CD4-positive, CD25-positive, alpha-beta regulatory T cell (primary cell): ENCODE measurements around the gene KDM4B. TPM values are rescaled to one million over a fixed set of nuclear protein-coding genes. Genes with fewer than 3 reads are reported as not detected.
A peak's percentile ranks its signal among the peaks of the same experiment; 100 is the strongest.

ENCODE experiments used
- ATAC-seq, 2 donors: fragments of 150-1000 bp; cut with Tn5 transposase; one replicate each; pipeline ENCODE4 v1.10.0; 2021; ENCODE audit warnings: low read depth in 2 of 2, moderate number of reproducible peaks in 2 of 2, moderate library complexity in 1 of 2
- DNase-seq, 3 donors: peaks; one replicate each; pipeline versions ENCODE4 v3.0.0 to v3.0.0-alpha.2; 2012 to 2022; ENCODE audit warnings: mixed read lengths in 1 of 3
- H3K27ac ChIP-seq: one replicate; pipeline ENCODE4 v1.7.0; 2013; ENCODE audit warnings: mild to moderate bottlenecking, low read length; ENCODE audit not compliant: insufficient read depth, poor library complexity, severe bottlenecking
- H3K27me3 ChIP-seq: one replicate; pipeline ENCODE4 v1.7.0; 2013; ENCODE audit warnings: low read length; ENCODE audit not compliant: control insufficient read depth, insufficient read depth
- H3K36me3 ChIP-seq: one replicate; pipeline ENCODE4 v1.7.0; 2013; ENCODE audit warnings: mild to moderate bottlenecking, low read length, moderate library complexity; ENCODE audit not compliant: control insufficient read depth, insufficient read depth
- H3K4me1 ChIP-seq: 2 replicates; pipeline ENCODE4 v1.7.0; 2013; ENCODE audit warnings: mild to moderate bottlenecking, low read length; ENCODE audit not compliant: insufficient read depth, control insufficient read depth, poor library complexity, severe bottlenecking
- H3K4me3 ChIP-seq: one replicate; pipeline ENCODE4 v1.7.0; 2013; ENCODE audit warnings: low read depth, mild to moderate bottlenecking, low read length, moderate library complexity
- H3K9me3 ChIP-seq, 2 experiments: 1 replicate in 1 of 2; 2 replicates in 1 of 2; pipeline ENCODE4 v1.7.0; 2013; ENCODE audit warnings: low read length in 2 of 2, mild to moderate bottlenecking in 1 of 2, moderate library complexity in 1 of 2; ENCODE audit not compliant: control insufficient read depth in 2 of 2
- H3K27ac Mint-ChIP-seq, 3 donors: one replicate each; pipeline ENCODE4 v1.8.0; 2020 to 2022; ENCODE audit warnings: mild to moderate bottlenecking in 3 of 3, mixed read lengths in 3 of 3, moderate library complexity in 2 of 3
- H3K27me3 Mint-ChIP-seq: one replicate; pipeline ENCODE4 v1.8.0; 2022; ENCODE audit warnings: mild to moderate bottlenecking, mixed read lengths
- H3K36me3 Mint-ChIP-seq: one replicate; pipeline ENCODE4 v1.8.0; 2020; ENCODE audit warnings: mixed read lengths
- H3K4me1 Mint-ChIP-seq, 4 donors: one replicate each; pipeline ENCODE4 v1.8.0; 2020 to 2022; ENCODE audit warnings: mixed read lengths in 4 of 4, mild to moderate bottlenecking in 1 of 4
- H3K4me3 Mint-ChIP-seq, 4 donors: one replicate each; pipeline ENCODE4 v1.8.0; 2020 to 2022; ENCODE audit warnings: mild to moderate bottlenecking in 4 of 4, mixed read lengths in 4 of 4, moderate library complexity in 3 of 4
- H3K9me3 Mint-ChIP-seq, 7 donors: one replicate each; pipeline ENCODE4 v1.8.0; 2020 to 2022; ENCODE audit warnings: mixed read lengths in 7 of 7, mild to moderate bottlenecking in 3 of 7, moderate library complexity in 2 of 7
- polyA plus RNA-seq, 4 donors: library from polyadenylated mRNA; unstranded; fragments of 300-500 nt; fragmentation: Illumina TruSeq; gene quantifications; one replicate each; pipeline ENCODE4 v1.2.3, GENCODE V29; 2021
- total RNA-seq: library from RNA; stranded (reverse); gene quantifications from one replicate; pipeline ENCODE4 v1.2.3, GENCODE V29; 2022

Gene KDM4B
- total and polyA plus RNA-seq, 5 donors from 2014 or later, result 6.3 to 70.0 (median 8.6) TPM

DNA sequence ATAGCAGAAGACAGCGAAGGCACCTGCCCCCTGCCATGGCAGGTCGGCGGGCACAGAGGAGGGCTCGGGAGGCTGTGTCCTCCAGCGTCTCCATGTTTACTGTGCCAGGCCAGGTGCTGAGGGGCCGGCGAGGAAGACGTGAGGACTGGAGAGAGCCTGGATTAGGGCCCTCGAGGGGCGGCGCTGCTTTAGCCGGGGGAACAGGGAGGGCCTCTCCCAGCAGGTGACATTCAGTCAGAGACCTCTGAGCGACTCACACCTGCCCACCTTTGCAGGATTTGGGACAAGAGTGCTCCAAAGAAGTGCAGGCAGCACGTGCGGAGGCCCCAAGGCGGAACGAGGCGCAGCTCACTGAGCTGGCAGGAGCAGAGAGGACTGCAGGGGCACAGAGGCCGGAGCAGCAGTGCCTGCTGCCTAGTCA is 17.6 kb downstream of the KDM4B start:
- Mint-ChIP-seq H3K4me3 (no peak overlapping the region), H3K4me1 (peaks cover 0 to 22% (median 15%) of the 10 kb centered on the region in 4 donors), H3K36me3 (peaks cover 7% of the 10 kb centered on the region), H3K27me3 (no peaks in the 10 kb centered on the region), H3K27ac (no peak overlapping the region), H3K9me3 (peaks cover 0 to 1% (median 0%) of the 10 kb centered on the region in 7 donors)
- Histone ChIP-seq H3K27ac (no peak overlapping the region), H3K4me3 (no peak overlapping the region), H3K27me3 (no peaks in the 10 kb centered on the region), H3K36me3 (no peaks in the 10 kb centered on the region), H3K4me1 (peaks cover under 1% of the 10 kb centered on the region), H3K9me3 (no peaks in the 10 kb centered on the region)
- ATAC-seq (no peak), DNase-seq (no peak)

DNA sequence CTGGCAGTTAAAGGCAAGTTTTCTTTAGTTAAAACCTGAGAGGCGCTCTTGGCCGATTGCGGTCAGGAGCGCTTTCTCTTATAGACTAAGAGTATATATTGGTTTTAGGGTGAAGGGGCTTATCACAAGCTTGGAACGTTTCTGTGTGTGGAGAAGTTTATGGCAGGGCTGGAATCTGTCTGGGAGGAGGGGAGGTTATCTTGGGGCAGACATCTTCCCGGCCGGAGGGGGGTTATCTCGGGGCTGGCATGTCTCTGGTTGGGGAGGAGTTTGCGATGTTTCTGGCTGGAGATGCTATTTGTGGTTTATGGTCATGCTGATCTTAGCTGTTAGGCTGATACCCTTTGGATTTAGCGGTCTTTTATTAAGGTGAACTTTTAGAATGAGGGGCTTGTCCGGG is 18.3 kb downstream of the KDM4B start:
- peaks cover 0 to 29% (median 15%) of the 10 kb centered on the region in 4 donors for H3K4me1 Mint-ChIP-seq
- peaks cover 0 to 9% (median 0%) of the 10 kb centered on the region in 7 donors for H3K9me3 Mint-ChIP-seq
- Histone ChIP-seq H3K27me3 (no peaks in the 10 kb centered on the region), H3K9me3 (peaks cover 0 to 6% of the 10 kb centered on the region in 2 experiments), H3K4me1 (no peaks in the 10 kb centered on the region), H3K36me3 (peaks cover 5% of the 10 kb centered on the region), H3K4me3 (no peak overlapping the region), H3K27ac (no peak overlapping the region)
- H3K4me3 Mint-ChIP-seq, result no peak overlapping the region
- ATAC-seq (no peak), DNase-seq (no peak)
- H3K27me3 Mint-ChIP-seq, result no peaks in the 10 kb centered on the region
- H3K27ac Mint-ChIP-seq, result peak overlapping the region in 2 of 3 donors; percentile 15 to 62
- peaks cover 15% of the 10 kb centered on the region for H3K36me3 Mint-ChIP-seq

DNA sequence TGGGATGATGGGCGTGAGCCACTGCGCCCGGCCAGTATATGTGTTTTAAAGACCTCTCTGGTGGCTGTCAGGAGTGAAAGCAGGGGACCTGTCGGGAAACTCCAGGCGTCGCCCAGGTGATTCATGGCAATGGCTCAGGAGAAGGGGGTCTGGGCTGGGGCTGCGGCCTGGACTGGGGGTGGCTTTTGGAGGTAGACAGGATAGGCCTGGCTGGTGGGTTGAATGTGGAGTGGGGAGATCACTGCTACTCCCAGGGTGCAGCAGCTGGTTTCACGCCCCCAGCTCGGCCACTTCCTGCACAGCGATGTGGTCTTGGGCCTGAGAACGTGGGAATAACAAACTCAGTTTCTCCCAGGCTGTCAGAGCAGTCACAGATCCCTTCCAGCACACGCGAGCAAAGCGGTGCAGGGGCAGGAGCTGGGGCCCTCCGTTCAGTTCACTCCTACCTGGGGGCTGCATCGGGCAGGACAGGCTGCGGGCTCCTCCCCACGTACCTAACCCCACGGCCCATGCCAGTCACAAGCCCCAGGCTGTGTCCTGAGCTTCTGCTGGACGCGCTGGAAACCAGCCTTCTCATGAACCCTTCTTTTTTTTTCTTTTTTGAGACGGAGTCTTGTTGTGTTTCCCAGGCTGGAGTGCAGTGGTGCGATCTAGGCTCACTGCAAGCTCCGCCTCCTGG is 18.9 kb downstream of the KDM4B start:
- H3K36me3 ChIP-seq, result peaks cover 5% of the 10 kb centered on the region
- no peak overlapping the region for H3K27ac ChIP-seq
- Mint-ChIP-seq H3K36me3 (peaks cover 20% of the 10 kb centered on the region), H3K4me1 (peaks cover 0 to 32% (median 17%) of the 10 kb centered on the region in 4 donors), H3K9me3 (peaks cover 0 to 10% (median 2%) of the 10 kb centered on the region in 7 donors), H3K27me3 (no peaks in the 10 kb centered on the region), H3K4me3 (no peak overlapping the region), H3K27ac (peak overlapping the region in 2 of 3 donors; percentile 15 to 62)
- no peak for DNase-seq
- H3K9me3 ChIP-seq, result peaks cover 0 to 6% of the 10 kb centered on the region in 2 experiments
- no peaks in the 10 kb centered on the region for H3K4me1 ChIP-seq
- no peaks in the 10 kb centered on the region for H3K27me3 ChIP-seq
- ATAC-seq, result no peak
- no peak overlapping the region for H3K4me3 ChIP-seq

DNA sequence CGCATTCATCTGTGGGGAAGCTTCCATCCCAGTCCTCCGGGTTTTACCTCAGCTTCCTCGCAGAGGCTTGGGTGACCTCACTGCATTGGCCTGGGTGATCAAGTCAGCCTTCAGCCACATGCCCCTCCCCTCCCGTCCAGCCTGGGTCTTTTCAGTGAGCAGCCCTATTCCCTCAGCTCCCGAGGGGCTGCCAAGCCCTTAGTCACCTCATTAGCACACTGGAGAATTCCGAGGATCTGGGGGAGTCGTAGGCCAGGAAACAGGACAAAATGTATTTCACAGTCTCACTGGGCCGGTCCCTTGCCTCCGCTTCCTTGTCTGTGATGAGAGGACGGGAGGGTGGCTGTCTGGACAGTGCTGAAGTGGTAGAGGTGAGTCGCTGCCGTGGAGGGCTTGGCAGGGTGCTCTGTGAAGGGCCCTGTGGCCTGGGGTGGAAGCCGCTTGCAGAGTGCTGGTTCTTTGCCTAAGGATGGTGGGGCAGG is 19.9 kb downstream of the KDM4B start:
- ATAC-seq, result no peak
- Histone ChIP-seq H3K36me3 (peaks cover 5% of the 10 kb centered on the region), H3K4me1 (no peaks in the 10 kb centered on the region), H3K27ac (no peak overlapping the region), H3K27me3 (no peaks in the 10 kb centered on the region), H3K9me3 (peaks cover 0 to 6% of the 10 kb centered on the region in 2 experiments), H3K4me3 (no peak overlapping the region)
- peak overlapping the region in 1 of 3 donors; percentile 63 for H3K27ac Mint-ChIP-seq
- peaks cover 0 to 10% (median 3%) of the 10 kb centered on the region in 7 donors for H3K9me3 Mint-ChIP-seq
- H3K4me3 Mint-ChIP-seq, result no peak overlapping the region
- no peaks in the 10 kb centered on the region for H3K27me3 Mint-ChIP-seq
- H3K4me1 Mint-ChIP-seq, result peaks cover 0 to 32% (median 20%) of the 10 kb centered on the region in 4 donors
- no peak for DNase-seq
- peaks cover 26% of the 10 kb centered on the region for H3K36me3 Mint-ChIP-seq

DNA sequence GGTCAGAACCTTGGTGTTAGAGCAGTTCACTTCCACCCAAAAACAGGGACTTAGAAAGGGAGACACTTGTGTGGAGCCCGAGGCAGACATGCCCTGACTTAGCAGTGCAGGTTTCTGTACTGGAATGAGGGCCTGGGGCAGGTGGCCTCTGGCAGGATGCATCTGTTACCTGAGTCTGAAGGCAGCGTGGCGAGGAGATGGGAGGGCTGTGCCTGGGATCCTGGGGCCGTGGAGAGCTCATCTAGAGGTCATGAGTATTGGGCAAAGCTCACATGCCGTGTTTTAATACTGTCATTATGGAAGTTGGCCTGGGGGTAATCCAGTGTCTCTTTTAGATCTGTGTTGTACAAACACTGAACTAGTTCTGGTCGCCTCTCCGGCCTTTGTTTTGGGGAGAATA is 21.4 kb downstream of the KDM4B start:
- DNase-seq, result no peak
- peaks cover 4 to 37% (median 22%) of the 10 kb centered on the region in 4 donors for H3K4me1 Mint-ChIP-seq
- no peak overlapping the region for H3K4me3 Mint-ChIP-seq
- Histone ChIP-seq H3K27me3 (no peaks in the 10 kb centered on the region), H3K9me3 (peaks cover 0 to 6% of the 10 kb centered on the region in 2 experiments), H3K36me3 (peaks cover 5% of the 10 kb centered on the region), H3K27ac (no peak overlapping the region), H3K4me1 (no peaks in the 10 kb centered on the region), H3K4me3 (no peak overlapping the region)
- H3K36me3 Mint-ChIP-seq, result peaks cover 26% of the 10 kb centered on the region
- no peaks in the 10 kb centered on the region for H3K27me3 Mint-ChIP-seq
- no peak for ATAC-seq
- no peak overlapping the region for H3K27ac Mint-ChIP-seq
- peaks cover 0 to 10% (median 3%) of the 10 kb centered on the region in 7 donors for H3K9me3 Mint-ChIP-seq

DNA sequence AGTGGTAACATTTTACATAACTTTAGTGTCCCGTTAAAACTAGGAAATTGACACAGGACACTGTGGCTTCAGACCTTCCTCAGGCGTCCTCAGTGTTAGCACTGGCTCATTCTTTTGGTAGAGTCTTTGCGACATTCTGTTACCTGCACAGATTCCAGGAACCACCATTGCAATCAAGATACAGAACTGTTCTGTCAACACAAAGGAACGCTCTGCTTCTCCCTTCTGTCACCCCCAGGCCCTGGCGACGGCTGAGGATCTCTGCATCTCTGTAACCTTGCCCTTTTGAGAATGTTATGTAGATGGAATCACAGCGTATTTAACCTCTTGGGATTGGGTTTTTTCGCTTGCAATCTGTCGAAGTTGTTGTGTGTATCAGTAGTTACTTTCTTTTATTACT is 22.6 kb downstream of the KDM4B start:
- DNase-seq, result no peak
- H3K9me3 Mint-ChIP-seq, result peaks cover 0 to 10% (median 3%) of the 10 kb centered on the region in 7 donors
- peaks cover 5% of the 10 kb centered on the region for H3K36me3 ChIP-seq
- H3K36me3 Mint-ChIP-seq, result peaks cover 26% of the 10 kb centered on the region
- H3K27me3 ChIP-seq, result no peaks in the 10 kb centered on the region
- H3K4me3 ChIP-seq, result no peak overlapping the region
- ATAC-seq, result no peak
- peaks cover 4 to 39% (median 24%) of the 10 kb centered on the region in 4 donors for H3K4me1 Mint-ChIP-seq
- H3K4me1 ChIP-seq, result no peaks in the 10 kb centered on the region
- peaks cover 0 to 6% of the 10 kb centered on the region in 2 experiments for H3K9me3 ChIP-seq
- no peak overlapping the region for H3K4me3 Mint-ChIP-seq
- H3K27ac Mint-ChIP-seq, result peak overlapping the region in 1 of 3 donors; percentile 49
- H3K27ac ChIP-seq, result no peak overlapping the region
- no peaks in the 10 kb centered on the region for H3K27me3 Mint-ChIP-seq

DNA sequence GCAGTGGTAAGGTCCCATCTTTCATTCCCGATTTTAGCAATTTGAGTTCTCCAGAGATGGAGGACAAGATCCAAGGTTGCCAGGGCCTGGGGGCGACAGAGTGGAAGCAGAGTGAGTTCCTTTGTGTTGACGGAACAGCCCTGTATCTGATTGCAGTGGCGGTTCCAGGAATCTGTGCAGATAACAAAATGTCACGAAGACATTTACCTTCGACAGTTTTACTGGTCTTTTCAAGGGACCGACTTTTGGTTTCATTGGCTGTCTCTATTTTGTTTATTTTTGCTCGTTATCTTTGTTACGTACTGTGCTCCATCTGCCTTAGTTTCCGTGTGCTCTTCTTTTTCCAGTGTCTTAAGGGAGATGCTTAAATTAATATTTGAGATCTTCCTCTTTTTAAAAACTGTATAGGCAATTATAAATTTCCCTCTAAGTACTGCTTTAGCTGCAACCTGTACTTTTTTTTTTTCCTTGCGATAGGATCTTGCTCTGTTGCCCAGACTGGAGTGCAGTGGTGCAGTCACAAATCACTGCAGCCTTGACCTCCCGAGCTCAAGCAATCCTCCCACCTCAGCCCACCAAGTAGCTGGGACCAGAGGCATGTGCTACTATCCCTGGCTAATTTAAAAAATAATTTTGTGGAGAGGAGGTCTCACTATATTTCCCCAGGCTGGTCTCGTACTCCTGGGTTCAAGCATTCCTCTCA is 23.2 kb downstream of the KDM4B start:
- ATAC-seq (no peak), DNase-seq (no peak)
- Histone ChIP-seq H3K9me3 (peaks cover 0 to 6% of the 10 kb centered on the region in 2 experiments), H3K27me3 (no peaks in the 10 kb centered on the region), H3K36me3 (peaks cover 7% of the 10 kb centered on the region), H3K4me3 (no peak overlapping the region), H3K4me1 (no peaks in the 10 kb centered on the region), H3K27ac (no peak overlapping the region)
- H3K36me3 Mint-ChIP-seq, result peaks cover 24% of the 10 kb centered on the region
- H3K4me3 Mint-ChIP-seq, result no peak overlapping the region
- no peaks in the 10 kb centered on the region for H3K27me3 Mint-ChIP-seq
- peak overlapping the region in 1 of 3 donors; percentile 49 for H3K27ac Mint-ChIP-seq
- peaks cover 4 to 37% (median 23%) of the 10 kb centered on the region in 4 donors for H3K4me1 Mint-ChIP-seq
- H3K9me3 Mint-ChIP-seq, result peaks cover 0 to 10% (median 3%) of the 10 kb centered on the region in 7 donors
